HG03060 (cell line): ENCODE data around the gene ANXA3.
"Not testable (repeated sequence)": the region's sequence is repeated elsewhere in the genome, so short reads cannot be mapped to it uniquely, and the experiment has no call there.

Source experiments
- ATAC-seq: cut with Tn5 transposase; IDR thresholded peaks from one replicate; pipeline ENCODE4 v1.9.1; 2021; ENCODE audit warnings: low read depth, moderate number of reproducible peaks; ENCODE audit not compliant: unreplicated experiment

The ANXA3 gene

GRCh38 chr4:78551420-78552351, at the start of gene ANXA3:
ANXA3 (plus strand) TSS chr4:78551770; CDS start chr4:78554474, 2,704 bp downstream.
- ATAC-seq: no peak

- ATAC-seq: not testable (repeated sequence)
These were observed 45.3 kb upstream of the ANXA3 start for GRCh38 chr4:78506260-78506659.

GRCh38 chr4:78509043-78509442, 42.5 kb upstream of the ANXA3 start:
- no peak for ATAC-seq

- no peak for ATAC-seq
These were observed 41.5 kb upstream of the ANXA3 start for GRCh38 chr4:78510108-78510507.

- ATAC-seq: no peak
These were observed 40.9 kb upstream of the ANXA3 start for GRCh38 chr4:78510681-78511080.

- no peak for ATAC-seq
These were observed 39.1 kb upstream of the ANXA3 start for GRCh38 chr4:78512357-78512920.

- no peak for ATAC-seq
These were observed 38.1 kb upstream of the ANXA3 start for GRCh38 chr4:78513411-78513975.

GRCh38 chr4:78517050-78517652, 34.4 kb upstream of the ANXA3 start:
- ATAC-seq: no peak

- no peak for ATAC-seq
These were observed 33.0 kb upstream of the ANXA3 start for GRCh38 chr4:78518561-78518960.

- ATAC-seq: no peak
These were observed 31.6 kb upstream of the ANXA3 start for GRCh38 chr4:78519962-78520361.

- ATAC-seq: no peak
These were observed 30.8 kb upstream of the ANXA3 start for GRCh38 chr4:78520808-78521226.

GRCh38 chr4:78524009-78524408, 27.6 kb upstream of the ANXA3 start:
- ATAC-seq: no peak

- ATAC-seq: no peak
These were observed 26.0 kb upstream of the ANXA3 start for GRCh38 chr4:78525559-78525958.

- ATAC-seq: no peak
These were observed 24.5 kb upstream of the ANXA3 start for GRCh38 chr4:78527103-78527502.

- no peak for ATAC-seq
These were observed 24.0 kb upstream of the ANXA3 start for GRCh38 chr4:78527555-78527954.

- ATAC-seq: no peak
These were observed 23.2 kb upstream of the ANXA3 start for GRCh38 chr4:78528327-78528726.

- no peak for ATAC-seq
These were observed 21.9 kb upstream of the ANXA3 start for GRCh38 chr4:78529569-78530209.

- ATAC-seq: no peak
These were observed 19.5 kb upstream of the ANXA3 start for GRCh38 chr4:78532046-78532445.

GRCh38 chr4:78533854-78534253, 17.7 kb upstream of the ANXA3 start:
- no peak for ATAC-seq

- no peak for ATAC-seq
These were observed 17.1 kb upstream of the ANXA3 start for GRCh38 chr4:78534286-78534955.
